ENCODE results near the gene LRRC4.

DNA sequence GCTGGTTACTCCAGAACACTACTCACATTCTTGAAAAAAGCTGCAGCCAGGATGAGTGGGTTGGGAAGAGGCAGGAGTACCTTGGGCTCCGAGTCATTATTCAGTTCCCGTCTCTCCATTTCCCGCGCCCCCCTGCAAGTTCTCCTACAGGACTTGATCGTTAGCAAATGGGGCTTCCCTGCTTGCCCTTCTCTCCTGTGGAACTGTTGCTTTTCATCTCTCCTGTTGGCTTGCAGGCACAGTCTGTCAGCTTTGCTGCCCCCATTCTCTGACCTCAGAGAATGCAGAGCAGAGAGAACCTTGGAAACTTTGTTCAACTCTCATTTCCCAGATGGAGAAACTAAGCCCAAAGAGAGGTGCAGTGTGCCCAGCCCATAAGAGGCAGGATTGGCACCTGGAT is 35.6 kb upstream of the LRRC4 start:
- TF ChIP-seq, protein P1, sequence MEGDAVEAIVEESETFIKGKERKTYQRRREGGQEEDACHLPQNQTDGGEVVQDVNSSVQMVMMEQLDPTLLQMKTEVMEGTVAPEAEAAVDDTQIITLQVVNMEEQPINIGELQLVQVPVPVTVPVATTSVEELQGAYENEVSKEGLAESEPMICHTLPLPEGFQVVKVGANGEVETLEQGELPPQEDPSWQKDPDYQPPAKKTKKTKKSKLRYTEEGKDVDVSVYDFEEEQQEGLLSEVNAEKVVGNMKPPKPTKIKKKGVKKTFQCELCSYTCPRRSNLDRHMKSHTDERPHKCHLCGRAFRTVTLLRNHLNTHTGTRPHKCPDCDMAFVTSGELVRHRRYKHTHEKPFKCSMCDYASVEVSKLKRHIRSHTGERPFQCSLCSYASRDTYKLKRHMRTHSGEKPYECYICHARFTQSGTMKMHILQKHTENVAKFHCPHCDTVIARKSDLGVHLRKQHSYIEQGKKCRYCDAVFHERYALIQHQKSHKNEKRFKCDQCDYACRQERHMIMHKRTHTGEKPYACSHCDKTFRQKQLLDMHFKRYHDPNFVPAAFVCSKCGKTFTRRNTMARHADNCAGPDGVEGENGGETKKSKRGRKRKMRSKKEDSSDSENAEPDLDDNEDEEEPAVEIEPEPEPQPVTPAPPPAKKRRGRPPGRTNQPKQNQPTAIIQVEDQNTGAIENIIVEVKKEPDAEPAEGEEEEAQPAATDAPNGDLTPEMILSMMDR (IDR thresholded peaks at IDR 0.05; ENCODE audit: insufficient read depth, low read length) = no peak
- TF ChIP-seq POLR2AphosphoS5 (IDR thresholded peaks at IDR 0.05; ENCODE audit: low read depth) = no peak
